HG02852 (cell line): ENCODE measurements around the gene PXMP2.
"Not testable (repeated sequence)": the region's sequence is repeated elsewhere in the genome, so short reads cannot be mapped to it uniquely, and the experiment has no call there.

Source experiments
- ATAC-seq: cut with Tn5 transposase; IDR thresholded peaks from one replicate; pipeline ENCODE4 v1.9.1; 2021; ENCODE audit warnings: mild to moderate bottlenecking, moderate library complexity; ENCODE audit not compliant: unreplicated experiment

Gene PXMP2

DNA sequence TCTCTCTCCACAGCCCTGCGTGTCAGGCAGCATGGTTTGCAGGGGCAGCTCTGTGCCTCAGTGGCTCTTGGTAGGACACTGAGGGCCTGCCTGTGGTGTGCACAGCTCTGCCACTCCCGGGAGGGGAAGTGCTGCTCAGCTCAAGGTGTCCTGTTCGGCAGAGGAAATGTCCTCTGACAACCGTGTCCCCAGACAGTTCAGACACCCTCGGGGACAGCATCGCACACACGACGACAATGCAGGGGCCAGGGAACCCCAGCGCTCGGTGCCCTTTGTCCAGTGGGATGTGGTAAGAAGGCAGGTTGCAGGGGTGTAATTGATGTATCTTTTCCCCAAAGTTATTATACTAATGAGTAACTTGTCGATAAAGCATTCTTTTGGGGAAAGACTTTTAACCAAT lies 60.0 kb downstream of the PXMP2 start:
- ATAC-seq = no peak

- ATAC-seq = no peak
Measured at GRCh38 chr12:132747896-132748295, 60.5 kb downstream of the PXMP2 start.

DNA sequence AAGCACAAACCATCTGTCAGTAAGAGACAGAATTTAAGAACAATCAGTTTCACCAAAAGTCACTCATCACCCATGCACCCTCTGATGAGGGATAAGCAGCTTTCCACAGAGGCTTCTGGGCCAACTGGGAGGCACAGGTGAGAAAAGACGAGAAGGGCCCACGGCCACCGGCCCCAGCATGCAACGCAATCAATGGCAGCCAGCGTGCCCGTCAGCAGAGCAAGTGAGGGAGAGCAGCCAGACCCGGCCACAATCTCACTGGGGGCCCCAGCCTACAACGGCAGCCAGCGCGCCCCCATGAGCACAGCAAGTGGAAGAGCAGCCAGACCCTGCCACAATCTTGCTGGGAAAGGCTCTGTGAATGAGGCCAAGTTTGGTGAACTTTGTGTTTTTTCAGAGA lies 60.9 kb downstream of the PXMP2 start:
- ATAC-seq = no peak

- ATAC-seq = not testable (repeated sequence)
Measured at GRCh38 chr12:132753670-132754069, 66.3 kb downstream of the PXMP2 start.

GRCh38 chr12:132754160-132754932 lies 67.0 kb downstream of the PXMP2 start:
- ATAC-seq = no peak
